ENCODE results near the gene MYO3A.

Gene MYO3A

GRCh38 chr10:26259341-26259740 lies 325.3 kb downstream of the MYO3A start:
- H3K27ac Mint-ChIP-seq, result no peak overlapping the region
- no peaks in the 10 kb centered on the region for H3K36me3 Mint-ChIP-seq
- ATAC-seq (replicated peaks) (no peak), DNase-seq (no peak)
- peaks cover 20 to 27% of the 10 kb centered on the region in 2 donors for H3K27me3 Mint-ChIP-seq
- H3K4me1 Mint-ChIP-seq, result no peaks in the 10 kb centered on the region
- H3K9me3 Mint-ChIP-seq, result no peaks in the 10 kb centered on the region
- no peak overlapping the region for H3K4me3 Mint-ChIP-seq
